Measurements from ENCODE around the gene PRDX5. TPM values are rescaled to one million over a fixed set of nuclear protein-coding genes. Genes with fewer than 3 reads are reported as not detected.
A peak's percentile ranks its signal among the peaks of the same experiment; 100 is the strongest.

The PRDX5 gene
- total RNA-seq, 1 donor, result 245 TPM

DNA sequence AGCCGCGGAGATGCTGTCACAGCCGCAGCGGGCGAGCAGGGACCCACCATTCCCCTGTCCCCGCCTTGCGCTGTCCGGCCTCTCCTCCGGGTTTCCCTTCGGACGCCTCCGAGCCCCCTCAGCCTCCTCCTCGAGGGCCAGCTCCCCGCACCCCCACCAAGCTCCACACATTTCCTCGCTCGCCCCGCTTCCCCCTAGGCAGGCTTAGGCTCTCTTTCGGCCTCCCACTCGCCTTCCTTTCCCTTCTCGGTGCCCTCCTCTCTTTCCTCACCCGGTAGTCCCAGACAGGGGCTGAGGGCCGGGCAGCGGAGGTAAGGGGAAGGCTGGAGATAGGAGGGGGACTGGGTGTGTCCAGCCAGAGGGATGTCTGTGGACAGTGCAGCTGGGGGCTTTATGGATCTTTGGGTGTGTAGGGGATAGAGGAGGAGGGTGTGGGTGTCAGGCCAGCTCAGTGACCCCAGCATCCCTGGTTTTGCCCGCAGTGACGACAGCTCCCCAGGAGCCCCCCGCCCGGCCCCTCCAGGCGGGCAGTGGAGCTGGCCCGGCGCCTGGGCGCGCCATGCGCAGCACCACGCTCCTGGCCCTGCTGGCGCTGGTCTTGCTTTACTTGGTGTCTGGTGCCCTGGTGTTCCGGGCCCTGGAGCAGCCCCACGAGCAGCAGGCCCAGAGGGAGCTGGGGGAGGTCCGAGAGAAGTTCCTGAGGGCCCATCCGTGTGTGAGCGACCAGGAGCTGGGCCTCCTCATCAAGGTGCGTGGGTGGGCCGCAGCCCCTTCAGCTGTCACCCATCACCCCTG, 25.3 kb upstream of the PRDX5 start:
- H3K4me1 ChIP-seq (ENCODE audit: insufficient read depth, low read length), result no peaks in the 10 kb centered on the region
- no peak overlapping the region for H3K27ac ChIP-seq (ENCODE audit: low read depth, low read length)
- no peaks in the 10 kb centered on the region for H3K79me2 ChIP-seq (ENCODE audit: insufficient read depth, low read length)
- TF ChIP-seq, protein P1, sequence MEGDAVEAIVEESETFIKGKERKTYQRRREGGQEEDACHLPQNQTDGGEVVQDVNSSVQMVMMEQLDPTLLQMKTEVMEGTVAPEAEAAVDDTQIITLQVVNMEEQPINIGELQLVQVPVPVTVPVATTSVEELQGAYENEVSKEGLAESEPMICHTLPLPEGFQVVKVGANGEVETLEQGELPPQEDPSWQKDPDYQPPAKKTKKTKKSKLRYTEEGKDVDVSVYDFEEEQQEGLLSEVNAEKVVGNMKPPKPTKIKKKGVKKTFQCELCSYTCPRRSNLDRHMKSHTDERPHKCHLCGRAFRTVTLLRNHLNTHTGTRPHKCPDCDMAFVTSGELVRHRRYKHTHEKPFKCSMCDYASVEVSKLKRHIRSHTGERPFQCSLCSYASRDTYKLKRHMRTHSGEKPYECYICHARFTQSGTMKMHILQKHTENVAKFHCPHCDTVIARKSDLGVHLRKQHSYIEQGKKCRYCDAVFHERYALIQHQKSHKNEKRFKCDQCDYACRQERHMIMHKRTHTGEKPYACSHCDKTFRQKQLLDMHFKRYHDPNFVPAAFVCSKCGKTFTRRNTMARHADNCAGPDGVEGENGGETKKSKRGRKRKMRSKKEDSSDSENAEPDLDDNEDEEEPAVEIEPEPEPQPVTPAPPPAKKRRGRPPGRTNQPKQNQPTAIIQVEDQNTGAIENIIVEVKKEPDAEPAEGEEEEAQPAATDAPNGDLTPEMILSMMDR (IDR thresholded peaks at IDR 0.05; ENCODE audit: extremely low read depth, low read depth, low read length), result no peak
- H2AFZ ChIP-seq (ENCODE audit: low read length), result no peak overlapping the region
- no peak overlapping the region for H3K4me2 ChIP-seq (ENCODE audit: insufficient read depth, low read length)
- peaks cover 2% of the 10 kb centered on the region for H4K20me1 ChIP-seq (ENCODE audit: insufficient read depth, low read length)
- no peaks in the 10 kb centered on the region for H3K36me3 ChIP-seq (ENCODE audit: insufficient read depth, low read length)
- H3K9me3 ChIP-seq (ENCODE audit: low read depth, low read length), result no peaks in the 10 kb centered on the region
- H3K27me3 ChIP-seq (ENCODE audit: insufficient read depth, low read length), result peaks cover 76% of the 10 kb centered on the region
- peak overlapping the region; percentile 47 for H3K4me3 ChIP-seq (ENCODE audit: insufficient read depth, low read length)
- DNase-seq (ENCODE audit: insufficient read length, low spot score, missing footprints), result peak; percentile 89

DNA sequence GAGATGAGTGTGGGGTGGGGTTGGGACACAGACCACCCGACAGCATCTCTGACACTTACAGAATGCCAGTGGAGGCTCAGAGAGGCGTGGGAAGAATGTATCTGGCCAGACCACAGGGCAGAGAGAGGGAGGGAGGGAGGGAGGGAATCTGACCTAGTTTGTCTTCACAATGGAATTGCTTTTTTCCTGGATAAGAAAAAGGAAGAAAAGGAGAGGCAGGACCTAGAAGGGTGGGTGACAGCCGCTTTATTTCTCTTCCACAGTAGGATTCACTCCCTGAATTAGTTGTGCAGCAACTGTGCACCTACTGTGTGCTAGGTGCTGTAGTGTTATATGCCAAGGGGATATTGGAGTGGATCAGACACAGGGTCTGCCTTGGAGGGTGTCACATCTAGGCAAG, 23.1 kb upstream of the PRDX5 start:
- Histone ChIP-seq H3K27me3 (ENCODE audit: insufficient read depth, low read length) (peaks cover 97% of the 10 kb centered on the region), H3K4me1 (ENCODE audit: insufficient read depth, low read length) (peaks cover 5% of the 10 kb centered on the region), H2AFZ (ENCODE audit: low read length) (no peak overlapping the region), H3K9me3 (ENCODE audit: low read depth, low read length) (no peaks in the 10 kb centered on the region), H3K4me2 (ENCODE audit: insufficient read depth, low read length) (no peak overlapping the region), H4K20me1 (ENCODE audit: insufficient read depth, low read length) (peaks cover 2% of the 10 kb centered on the region), H3K27ac (ENCODE audit: low read depth, low read length) (no peak overlapping the region), H3K79me2 (ENCODE audit: insufficient read depth, low read length) (no peaks in the 10 kb centered on the region), H3K4me3 (ENCODE audit: insufficient read depth, low read length) (no peak overlapping the region), H3K36me3 (ENCODE audit: insufficient read depth, low read length) (no peaks in the 10 kb centered on the region)
- peak; percentile 94 for DNase-seq (ENCODE audit: insufficient read length, low spot score, missing footprints)
- TF ChIP-seq, protein P1 (IDR thresholded peaks at IDR 0.05; ENCODE audit: extremely low read depth, low read depth, low read length), result no peak

- TF ChIP-seq, protein P1 (IDR thresholded peaks at IDR 0.05; ENCODE audit: extremely low read depth, low read depth, low read length), result no peak
- DNase-seq (ENCODE audit: insufficient read length, low spot score, missing footprints), result peak; percentile 76
- Histone ChIP-seq H3K79me2 (ENCODE audit: insufficient read depth, low read length) (no peaks in the 10 kb centered on the region), H2AFZ (ENCODE audit: low read length) (no peak overlapping the region), H3K27ac (ENCODE audit: low read depth, low read length) (no peak overlapping the region), H3K4me1 (ENCODE audit: insufficient read depth, low read length) (peaks cover 6% of the 10 kb centered on the region), H3K4me2 (ENCODE audit: insufficient read depth, low read length) (no peak overlapping the region), H3K27me3 (ENCODE audit: insufficient read depth, low read length) (peaks cover 97% of the 10 kb centered on the region), H3K9me3 (ENCODE audit: low read depth, low read length) (no peaks in the 10 kb centered on the region), H3K36me3 (ENCODE audit: insufficient read depth, low read length) (no peaks in the 10 kb centered on the region), H4K20me1 (ENCODE audit: insufficient read depth, low read length) (peaks cover under 1% of the 10 kb centered on the region), H3K4me3 (ENCODE audit: insufficient read depth, low read length) (no peak overlapping the region)
These were observed 22.2 kb upstream of the PRDX5 start for GRCh38 chr11:64295760-64296159.

- Histone ChIP-seq H3K4me2 (ENCODE audit: insufficient read depth, low read length) (no peak overlapping the region), H3K9me3 (ENCODE audit: low read depth, low read length) (no peaks in the 10 kb centered on the region), H4K20me1 (ENCODE audit: insufficient read depth, low read length) (no peaks in the 10 kb centered on the region), H3K4me3 (ENCODE audit: insufficient read depth, low read length) (no peak overlapping the region), H3K36me3 (ENCODE audit: insufficient read depth, low read length) (no peaks in the 10 kb centered on the region), H3K4me1 (ENCODE audit: insufficient read depth, low read length) (peaks cover 6% of the 10 kb centered on the region), H3K79me2 (ENCODE audit: insufficient read depth, low read length) (no peaks in the 10 kb centered on the region), H3K27me3 (ENCODE audit: insufficient read depth, low read length) (peaks cover 94% of the 10 kb centered on the region), H3K27ac (ENCODE audit: low read depth, low read length) (no peak overlapping the region), H2AFZ (ENCODE audit: low read length) (no peak overlapping the region)
- TF ChIP-seq, protein P1 (IDR thresholded peaks at IDR 0.05; ENCODE audit: extremely low read depth, low read depth, low read length), result no peak
- peak; percentile 67 for DNase-seq (ENCODE audit: insufficient read length, low spot score, missing footprints)
These were observed 21.7 kb upstream of the PRDX5 start for GRCh38 chr11:64296236-64296635.
